Measurements from ENCODE around the gene INPP5D.
"Not testable (repeated sequence)": the region's sequence is repeated elsewhere in the genome, so short reads cannot be mapped to it uniquely, and the experiment has no call there.

GRCh38 chr2:233052517-233052916 lies 7.6 kb upstream of the INPP5D start:
- TF ChIP-seq, protein P1, sequence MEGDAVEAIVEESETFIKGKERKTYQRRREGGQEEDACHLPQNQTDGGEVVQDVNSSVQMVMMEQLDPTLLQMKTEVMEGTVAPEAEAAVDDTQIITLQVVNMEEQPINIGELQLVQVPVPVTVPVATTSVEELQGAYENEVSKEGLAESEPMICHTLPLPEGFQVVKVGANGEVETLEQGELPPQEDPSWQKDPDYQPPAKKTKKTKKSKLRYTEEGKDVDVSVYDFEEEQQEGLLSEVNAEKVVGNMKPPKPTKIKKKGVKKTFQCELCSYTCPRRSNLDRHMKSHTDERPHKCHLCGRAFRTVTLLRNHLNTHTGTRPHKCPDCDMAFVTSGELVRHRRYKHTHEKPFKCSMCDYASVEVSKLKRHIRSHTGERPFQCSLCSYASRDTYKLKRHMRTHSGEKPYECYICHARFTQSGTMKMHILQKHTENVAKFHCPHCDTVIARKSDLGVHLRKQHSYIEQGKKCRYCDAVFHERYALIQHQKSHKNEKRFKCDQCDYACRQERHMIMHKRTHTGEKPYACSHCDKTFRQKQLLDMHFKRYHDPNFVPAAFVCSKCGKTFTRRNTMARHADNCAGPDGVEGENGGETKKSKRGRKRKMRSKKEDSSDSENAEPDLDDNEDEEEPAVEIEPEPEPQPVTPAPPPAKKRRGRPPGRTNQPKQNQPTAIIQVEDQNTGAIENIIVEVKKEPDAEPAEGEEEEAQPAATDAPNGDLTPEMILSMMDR (conservative IDR thresholded peaks at IDR 0.05; ENCODE audit: low read length), result not testable (repeated sequence)
- TF ChIP-seq EZH2phosphoT487 (IDR thresholded peaks at IDR 0.05; ENCODE audit: borderline replicate concordance, low read depth, low read length), result not testable (repeated sequence)

Data from OCI-LY7 (cell line).